Osteoblast (primary cell): ENCODE measurements around the gene PIANP. TPM values are rescaled to one million over a fixed set of nuclear protein-coding genes. Genes with fewer than 3 reads are reported as not detected.

Source experiments
- DNase-seq: peaks from one replicate; pipeline ENCODE4 v3.0.0; 2011; ENCODE audit warnings: low spot score, mixed read lengths; ENCODE audit not compliant: insufficient read length; ENCODE audit errors: missing footprints
- H2AFZ ChIP-seq: 2 replicates; pipeline ENCODE4 v1.6.0; 2011; ENCODE audit warnings: mild to moderate bottlenecking, low read length
- H3K27ac ChIP-seq: 2 replicates; pipeline ENCODE4 v1.5.1; 2011; ENCODE audit warnings: mild to moderate bottlenecking, low read depth, low read length, moderate library complexity
- H3K27me3 ChIP-seq: 2 replicates; pipeline ENCODE4 v1.6.0; 2012; ENCODE audit warnings: mild to moderate bottlenecking, control low read depth, inconsistent platforms, low read length, moderate library complexity; ENCODE audit not compliant: insufficient read depth
- H3K36me3 ChIP-seq: 2 replicates; pipeline ENCODE4 v1.5.1; 2011; ENCODE audit warnings: mild to moderate bottlenecking, low read length, control low read depth, moderate library complexity; ENCODE audit not compliant: insufficient read depth
- H3K4me1 ChIP-seq: 2 replicates; pipeline ENCODE4 v1.5.1; 2011; ENCODE audit warnings: mild to moderate bottlenecking, low read length, control low read depth, moderate library complexity; ENCODE audit not compliant: insufficient read depth
- H3K4me2 ChIP-seq: 2 replicates; pipeline ENCODE4 v1.6.0; 2011; ENCODE audit warnings: mild to moderate bottlenecking, low read length; ENCODE audit not compliant: insufficient read depth
- H3K4me3 ChIP-seq: fragments of 200-600 bp; sonication (generic); 3 replicates; pipeline ENCODE4 v1.5.1; 2012; ENCODE audit warnings: mild to moderate bottlenecking, low read length, inconsistent platforms; ENCODE audit not compliant: insufficient read depth
- H3K79me2 ChIP-seq: 2 replicates; pipeline ENCODE4 v1.6.0; 2012; ENCODE audit warnings: mild to moderate bottlenecking, low read length, control low read depth, inconsistent platforms; ENCODE audit not compliant: insufficient read depth
- H3K9me3 ChIP-seq: 2 replicates; pipeline ENCODE4 v1.5.1; 2011; ENCODE audit warnings: low read depth, low read length, control low read depth
- H4K20me1 ChIP-seq: 2 replicates; pipeline ENCODE4 v1.6.0; 2012; ENCODE audit warnings: mild to moderate bottlenecking, low read length, control low read depth; ENCODE audit not compliant: insufficient read depth
- total RNA-seq: library from RNA; depleted of rRNA; stranded (reverse); fragments of >200 nt; gene quantifications from 2 replicates; pipeline ENCODE4 v1.2.3, GENCODE V29; 2012
- TF ChIP-seq, protein P1 (sequence below): IDR thresholded peaks from 2 replicates; pipeline ENCODE4 v1.5.1; 2011; ENCODE audit warnings: mild to moderate bottlenecking, low read depth, low read length, moderate library complexity; ENCODE audit errors: extremely low read depth

The PIANP gene
- total RNA-seq, 1 donor = not detected

DNA sequence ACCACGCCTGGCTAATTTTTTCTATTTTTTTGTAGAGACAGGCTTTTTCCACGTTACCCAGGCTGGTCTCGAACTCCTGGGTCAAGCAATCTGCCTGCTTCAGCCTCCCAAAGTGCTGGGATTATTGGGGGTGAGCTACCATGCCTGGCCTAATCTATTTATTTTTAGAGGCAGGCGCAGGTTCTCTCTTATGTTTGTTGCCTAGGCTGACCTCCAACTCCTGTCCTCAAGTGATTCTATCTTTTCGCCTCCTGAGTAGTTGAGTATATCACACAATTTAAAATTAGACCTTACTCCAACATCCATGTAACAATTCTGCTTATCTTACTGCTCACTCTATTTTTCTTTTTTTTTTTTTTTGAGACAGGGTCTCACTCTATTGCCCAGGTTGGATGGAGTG, 46.6 kb downstream of the PIANP start:
- TF ChIP-seq, protein P1, sequence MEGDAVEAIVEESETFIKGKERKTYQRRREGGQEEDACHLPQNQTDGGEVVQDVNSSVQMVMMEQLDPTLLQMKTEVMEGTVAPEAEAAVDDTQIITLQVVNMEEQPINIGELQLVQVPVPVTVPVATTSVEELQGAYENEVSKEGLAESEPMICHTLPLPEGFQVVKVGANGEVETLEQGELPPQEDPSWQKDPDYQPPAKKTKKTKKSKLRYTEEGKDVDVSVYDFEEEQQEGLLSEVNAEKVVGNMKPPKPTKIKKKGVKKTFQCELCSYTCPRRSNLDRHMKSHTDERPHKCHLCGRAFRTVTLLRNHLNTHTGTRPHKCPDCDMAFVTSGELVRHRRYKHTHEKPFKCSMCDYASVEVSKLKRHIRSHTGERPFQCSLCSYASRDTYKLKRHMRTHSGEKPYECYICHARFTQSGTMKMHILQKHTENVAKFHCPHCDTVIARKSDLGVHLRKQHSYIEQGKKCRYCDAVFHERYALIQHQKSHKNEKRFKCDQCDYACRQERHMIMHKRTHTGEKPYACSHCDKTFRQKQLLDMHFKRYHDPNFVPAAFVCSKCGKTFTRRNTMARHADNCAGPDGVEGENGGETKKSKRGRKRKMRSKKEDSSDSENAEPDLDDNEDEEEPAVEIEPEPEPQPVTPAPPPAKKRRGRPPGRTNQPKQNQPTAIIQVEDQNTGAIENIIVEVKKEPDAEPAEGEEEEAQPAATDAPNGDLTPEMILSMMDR = no peak
- Histone ChIP-seq H3K36me3 (peaks cover 34% of the 10 kb centered on the region), H3K79me2 (peaks cover 7% of the 10 kb centered on the region), H3K4me2 (no peak overlapping the region), H2AFZ (no peak overlapping the region), H3K4me3 (no peak overlapping the region), H3K27me3 (no peaks in the 10 kb centered on the region), H4K20me1 (peaks cover 3% of the 10 kb centered on the region), H3K27ac (no peak overlapping the region), H3K4me1 (no peaks in the 10 kb centered on the region), H3K9me3 (no peaks in the 10 kb centered on the region)
- DNase-seq = no peak

DNA sequence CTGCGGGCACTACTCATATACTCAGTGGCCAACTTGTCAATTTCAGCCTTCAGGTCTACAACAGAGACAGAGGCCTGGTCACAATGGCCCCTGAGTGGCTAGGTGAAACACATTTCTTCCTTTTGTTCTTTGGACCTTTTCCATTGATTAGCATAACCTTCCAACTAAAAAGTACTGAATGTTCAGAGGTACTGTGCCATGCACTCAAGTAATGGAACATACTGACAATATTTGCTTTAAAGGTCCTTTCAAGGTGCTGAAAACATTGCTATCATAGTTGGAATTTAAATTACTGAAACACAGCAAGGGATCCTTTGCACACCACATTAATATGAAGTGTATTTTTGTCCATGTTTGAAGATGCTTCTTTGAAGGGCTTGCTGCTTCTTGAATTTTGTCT, 47.3 kb downstream of the PIANP start:
- Histone ChIP-seq H3K9me3 (no peaks in the 10 kb centered on the region), H3K27ac (no peak overlapping the region), H3K27me3 (no peaks in the 10 kb centered on the region), H3K79me2 (peaks cover 2% of the 10 kb centered on the region), H4K20me1 (peaks cover 3% of the 10 kb centered on the region), H3K4me1 (no peaks in the 10 kb centered on the region), H3K36me3 (peaks cover 34% of the 10 kb centered on the region), H3K4me3 (no peak overlapping the region), H2AFZ (no peak overlapping the region), H3K4me2 (no peak overlapping the region)
- TF ChIP-seq, protein P1 = no peak
- no peak for DNase-seq

DNA sequence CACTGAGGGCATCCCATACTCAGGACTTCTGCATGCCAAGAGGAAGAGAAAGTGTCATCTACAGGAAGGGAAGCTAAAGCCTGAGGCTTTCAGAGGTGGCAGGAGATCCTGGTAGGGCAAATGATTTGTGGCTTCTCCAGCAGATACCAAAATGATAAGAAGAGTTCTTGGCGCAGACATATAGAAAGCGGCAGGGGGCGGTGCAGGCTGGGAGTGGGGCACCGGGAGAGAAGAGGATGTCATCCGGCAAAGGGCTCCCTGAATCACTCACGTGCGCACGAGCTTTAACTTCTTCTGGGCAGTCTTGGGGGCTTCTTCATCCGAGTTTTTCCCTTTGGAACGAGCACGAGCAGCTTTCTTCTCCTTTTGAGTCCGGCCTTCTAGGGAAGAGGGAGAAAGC, 48.2 kb downstream of the PIANP start:
- Histone ChIP-seq H3K27me3 (no peaks in the 10 kb centered on the region), H4K20me1 (peaks cover 3% of the 10 kb centered on the region), H2AFZ (no peak overlapping the region), H3K79me2 (peaks cover 2% of the 10 kb centered on the region), H3K4me1 (no peaks in the 10 kb centered on the region), H3K4me3 (no peak overlapping the region), H3K4me2 (no peak overlapping the region), H3K27ac (no peak overlapping the region), H3K9me3 (no peaks in the 10 kb centered on the region), H3K36me3 (peaks cover 38% of the 10 kb centered on the region)
- DNase-seq = no peak
- TF ChIP-seq, protein P1 = no peak

DNA sequence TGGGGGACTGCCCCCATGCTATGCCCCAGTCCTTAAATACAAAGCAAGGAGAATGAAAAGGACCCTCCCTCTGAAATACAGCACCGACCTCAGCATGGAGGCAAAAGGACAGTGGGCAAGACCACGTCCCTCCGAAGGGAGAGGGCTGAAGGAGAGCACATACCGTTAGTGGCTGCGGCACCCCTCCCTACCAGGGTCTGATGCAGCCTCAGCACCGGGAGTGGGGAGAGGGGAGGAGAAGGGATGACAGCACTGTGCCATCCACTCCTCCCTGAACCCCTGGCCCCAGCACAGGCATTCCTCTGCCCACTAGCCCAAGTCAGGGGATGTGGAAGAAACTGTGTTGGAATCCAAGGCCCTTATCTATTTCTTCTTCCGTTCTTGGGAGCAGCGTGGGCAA, 49.8 kb downstream of the PIANP start:
- DNase-seq = no peak
- Histone ChIP-seq H3K27ac (no peak overlapping the region), H3K36me3 (peaks cover 33% of the 10 kb centered on the region), H3K4me2 (no peak overlapping the region), H2AFZ (no peak overlapping the region), H3K4me1 (no peaks in the 10 kb centered on the region), H3K9me3 (no peaks in the 10 kb centered on the region), H4K20me1 (peaks cover 3% of the 10 kb centered on the region), H3K79me2 (no peaks in the 10 kb centered on the region), H3K27me3 (no peaks in the 10 kb centered on the region), H3K4me3 (no peak overlapping the region)
- TF ChIP-seq, protein P1 = no peak
